DND-41 (cell line): ENCODE measurements around the gene CBARP.

ENCODE experiments used
- ATAC-seq: fragments of 200-7000 bp; cut with Tn5 transposase; 3 replicates; pipeline ENCODE4 v1.9.1; 2021; ENCODE audit warnings: low read depth; ENCODE audit not compliant: insufficient read depth
- DNase-seq: peaks from one replicate; pipeline ENCODE4 v3.0.0-alpha.2; 2020
- H2AFZ ChIP-seq: 2 replicates; pipeline ENCODE4 v1.6.0; 2012; ENCODE audit warnings: low read depth, low read length
- H3K27ac ChIP-seq: 2 replicates; pipeline ENCODE4 v1.5.1; 2012; ENCODE audit warnings: low read length, inconsistent platforms
- H3K27me3 ChIP-seq: fragments of 200-600 bp; sonication (generic); 2 replicates; pipeline ENCODE4 v1.6.0; 2012; ENCODE audit warnings: low read length, mild to moderate bottlenecking, inconsistent platforms; ENCODE audit not compliant: insufficient read depth, poor library complexity
- H3K36me3 ChIP-seq: 2 replicates; pipeline ENCODE4 v1.5.1; 2012; ENCODE audit warnings: low read length, inconsistent platforms; ENCODE audit not compliant: insufficient read depth
- H3K4me1 ChIP-seq: 2 replicates; pipeline ENCODE4 v1.5.1; 2012; ENCODE audit warnings: mild to moderate bottlenecking, low read length; ENCODE audit not compliant: insufficient read depth
- H3K4me2 ChIP-seq: 2 replicates; pipeline ENCODE4 v1.6.0; 2012; ENCODE audit warnings: mild to moderate bottlenecking, moderate library complexity, low read length, inconsistent platforms; ENCODE audit not compliant: insufficient read depth
- H3K4me3 ChIP-seq, 2 experiments: fragments of 200-600 bp in 1 of 2; shearing (Covaris generic) in 1 of 2; 2 replicates each; pipeline ENCODE4 v1.5.1; 2012 to 2016; ENCODE audit warnings: inconsistent platforms in 2 of 2, low read length in 2 of 2, mild to moderate bottlenecking in 2 of 2, low read depth in 1 of 2, moderate library complexity in 1 of 2
- H3K79me2 ChIP-seq: 2 replicates; pipeline ENCODE4 v1.6.0; 2012; ENCODE audit warnings: low read length, inconsistent platforms; ENCODE audit not compliant: insufficient read depth
- H3K9ac ChIP-seq: 2 replicates; pipeline ENCODE4 v1.6.0; 2012; ENCODE audit warnings: low read depth, mild to moderate bottlenecking, inconsistent platforms, low read length, moderate library complexity
- H3K9me3 ChIP-seq: 2 replicates; pipeline ENCODE4 v1.5.1; 2012; ENCODE audit warnings: low read length, moderate library complexity, mild to moderate bottlenecking, inconsistent platforms; ENCODE audit not compliant: insufficient read depth, severe bottlenecking
- H4K20me1 ChIP-seq: 2 replicates; pipeline ENCODE4 v1.6.0; 2012; ENCODE audit warnings: low read length; ENCODE audit not compliant: insufficient read depth
- EZH2 ChIP-seq: IDR thresholded peaks from 3 replicates; pipeline ENCODE4 v1.6.1; 2012; ENCODE audit warnings: borderline replicate concordance, low read depth, mild to moderate bottlenecking, moderate library complexity, low read length, inconsistent platforms; ENCODE audit not compliant: severe bottlenecking
- TF ChIP-seq, protein P1 (sequence below): IDR thresholded peaks from 2 replicates; pipeline ENCODE4 v1.5.1; 2012; ENCODE audit warnings: borderline replicate concordance, low read length, moderate library complexity, mild to moderate bottlenecking; ENCODE audit not compliant: poor library complexity, severe bottlenecking; ENCODE audit errors: extremely low read depth

CBARP gene

GRCh38 chr19:1236576-1236975 lies 1.2 kb downstream of the CBARP start:
- no peak overlapping the region for H2AFZ ChIP-seq
- no peak for TF ChIP-seq EZH2
- ATAC-seq (no peak), DNase-seq (no peak)
- H3K36me3 ChIP-seq = no peaks in the 10 kb centered on the region
- no peaks in the 10 kb centered on the region for H3K9me3 ChIP-seq
- H3K27me3 ChIP-seq = peaks cover 6% of the 10 kb centered on the region
- H3K4me1 ChIP-seq = peaks cover 37% of the 10 kb centered on the region
- H3K4me3 ChIP-seq = no peak overlapping the region
- peaks cover 5% of the 10 kb centered on the region for H3K79me2 ChIP-seq
- peak overlapping the region; percentile 77 for H3K4me2 ChIP-seq
- no peak overlapping the region for H3K27ac ChIP-seq
- no peaks in the 10 kb centered on the region for H4K20me1 ChIP-seq
- no peak overlapping the region for H3K9ac ChIP-seq

GRCh38 chr19:1235625-1236538 lies 1.9 kb downstream of the CBARP start:
- Histone ChIP-seq H3K9ac (no peak overlapping the region), H3K4me2 (peak overlapping the region; percentile 17; the same call in 1 of the 2 replicates), H3K36me3 (no peaks in the 10 kb centered on the region), H3K27ac (no peak overlapping the region), H3K27me3 (peaks cover 6% of the 10 kb centered on the region), H3K9me3 (no peaks in the 10 kb centered on the region), H3K79me2 (no peaks in the 10 kb centered on the region), H4K20me1 (no peaks in the 10 kb centered on the region), H3K4me3 (no peak overlapping the region), H2AFZ (no peak overlapping the region), H3K4me1 (peaks cover 31% of the 10 kb centered on the region)
- TF ChIP-seq, protein P1, sequence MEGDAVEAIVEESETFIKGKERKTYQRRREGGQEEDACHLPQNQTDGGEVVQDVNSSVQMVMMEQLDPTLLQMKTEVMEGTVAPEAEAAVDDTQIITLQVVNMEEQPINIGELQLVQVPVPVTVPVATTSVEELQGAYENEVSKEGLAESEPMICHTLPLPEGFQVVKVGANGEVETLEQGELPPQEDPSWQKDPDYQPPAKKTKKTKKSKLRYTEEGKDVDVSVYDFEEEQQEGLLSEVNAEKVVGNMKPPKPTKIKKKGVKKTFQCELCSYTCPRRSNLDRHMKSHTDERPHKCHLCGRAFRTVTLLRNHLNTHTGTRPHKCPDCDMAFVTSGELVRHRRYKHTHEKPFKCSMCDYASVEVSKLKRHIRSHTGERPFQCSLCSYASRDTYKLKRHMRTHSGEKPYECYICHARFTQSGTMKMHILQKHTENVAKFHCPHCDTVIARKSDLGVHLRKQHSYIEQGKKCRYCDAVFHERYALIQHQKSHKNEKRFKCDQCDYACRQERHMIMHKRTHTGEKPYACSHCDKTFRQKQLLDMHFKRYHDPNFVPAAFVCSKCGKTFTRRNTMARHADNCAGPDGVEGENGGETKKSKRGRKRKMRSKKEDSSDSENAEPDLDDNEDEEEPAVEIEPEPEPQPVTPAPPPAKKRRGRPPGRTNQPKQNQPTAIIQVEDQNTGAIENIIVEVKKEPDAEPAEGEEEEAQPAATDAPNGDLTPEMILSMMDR = no peak
- TF ChIP-seq EZH2 = no peak
- no peak for DNase-seq
- no peak for ATAC-seq

GRCh38 chr19:1234955-1235380 lies 2.8 kb downstream of the CBARP start:
- no peak overlapping the region for H3K27ac ChIP-seq
- ATAC-seq = no peak
- H3K36me3 ChIP-seq = no peaks in the 10 kb centered on the region
- peaks cover 23% of the 10 kb centered on the region for H3K4me1 ChIP-seq
- H3K4me2 ChIP-seq = no peak overlapping the region
- no peaks in the 10 kb centered on the region for H3K79me2 ChIP-seq
- no peak for DNase-seq
- TF ChIP-seq, protein P1 = no peak
- TF ChIP-seq EZH2 = no peak
- H3K27me3 ChIP-seq = peaks cover 6% of the 10 kb centered on the region
- H4K20me1 ChIP-seq = no peaks in the 10 kb centered on the region
- no peak overlapping the region for H3K9ac ChIP-seq
- H3K4me3 ChIP-seq = no peak overlapping the region
- H2AFZ ChIP-seq = no peak overlapping the region
- no peaks in the 10 kb centered on the region for H3K9me3 ChIP-seq

DNA sequence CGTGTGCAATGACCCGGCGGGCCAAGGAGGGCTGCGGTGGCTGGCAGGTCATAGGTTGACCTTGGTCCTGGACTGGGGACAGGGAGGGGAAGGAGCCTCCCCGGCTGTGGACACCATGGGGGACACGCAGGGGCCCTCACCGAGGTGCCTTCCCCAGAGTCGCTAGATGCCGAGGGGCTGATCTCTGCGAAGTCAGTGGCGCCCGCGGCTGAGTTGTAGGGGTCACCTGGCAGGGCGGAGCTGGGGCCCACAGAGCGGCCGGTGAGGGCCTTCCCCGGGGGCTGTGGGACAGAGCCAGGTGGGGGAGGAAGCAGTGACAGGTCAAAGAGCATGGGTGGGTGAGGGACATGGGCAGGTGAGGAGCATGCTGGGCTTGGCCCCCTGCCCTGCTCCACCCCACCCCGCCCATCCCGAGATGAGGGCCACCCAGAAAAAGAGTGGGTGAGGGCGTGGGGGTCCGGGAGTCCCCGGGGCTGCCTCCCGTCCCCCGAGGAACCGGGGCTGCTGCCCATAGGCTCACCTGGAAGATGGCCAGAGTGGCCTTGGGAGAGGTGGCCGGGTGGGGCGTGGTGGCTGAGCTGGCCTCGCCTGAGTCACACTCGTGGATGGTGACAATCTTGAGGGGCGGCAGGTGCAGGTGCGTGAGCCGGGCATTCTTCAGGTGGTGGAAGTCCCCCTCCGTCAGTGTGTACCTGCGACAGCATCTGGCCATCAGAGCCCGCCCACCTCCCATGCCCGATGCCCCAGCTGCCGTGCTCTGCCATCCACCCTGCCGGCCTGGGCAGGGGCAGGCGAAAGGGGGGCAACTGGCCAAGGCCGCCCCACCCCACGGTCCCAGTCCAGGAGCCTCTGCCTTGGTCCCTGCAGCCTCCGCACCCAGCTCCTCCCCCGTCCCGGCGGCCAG lies 3.5 kb downstream of the CBARP start:
- H3K36me3 ChIP-seq = no peaks in the 10 kb centered on the region

More for the DNA sequence above, 3.5 kb downstream of the CBARP start:
- Histone ChIP-seq H3K4me2 (no peak overlapping the region), H3K9me3 (no peaks in the 10 kb centered on the region), H3K79me2 (no peaks in the 10 kb centered on the region), H3K4me3 (no peak overlapping the region), H3K4me1 (peaks cover 16% of the 10 kb centered on the region), H3K27me3 (peaks cover 6% of the 10 kb centered on the region), H4K20me1 (no peaks in the 10 kb centered on the region), H2AFZ (no peak overlapping the region), H3K27ac (no peak overlapping the region), H3K9ac (no peak overlapping the region)
- TF ChIP-seq EZH2 = no peak
- TF ChIP-seq, protein P1 = no peak
- ATAC-seq (no peak), DNase-seq (no peak)
